DND-41 (cell line): Measurements from ENCODE around the gene MSI2.

Source experiments
- EZH2 ChIP-seq: IDR thresholded peaks from 3 replicates; pipeline ENCODE4 v1.6.1; 2012; ENCODE audit warnings: borderline replicate concordance, low read depth, mild to moderate bottlenecking, moderate library complexity, low read length, inconsistent platforms; ENCODE audit not compliant: severe bottlenecking
- TF ChIP-seq, protein P1 (sequence below): IDR thresholded peaks from 2 replicates; pipeline ENCODE4 v1.5.1; 2012; ENCODE audit warnings: borderline replicate concordance, low read length, moderate library complexity, mild to moderate bottlenecking; ENCODE audit not compliant: poor library complexity, severe bottlenecking; ENCODE audit errors: extremely low read depth

DNA sequence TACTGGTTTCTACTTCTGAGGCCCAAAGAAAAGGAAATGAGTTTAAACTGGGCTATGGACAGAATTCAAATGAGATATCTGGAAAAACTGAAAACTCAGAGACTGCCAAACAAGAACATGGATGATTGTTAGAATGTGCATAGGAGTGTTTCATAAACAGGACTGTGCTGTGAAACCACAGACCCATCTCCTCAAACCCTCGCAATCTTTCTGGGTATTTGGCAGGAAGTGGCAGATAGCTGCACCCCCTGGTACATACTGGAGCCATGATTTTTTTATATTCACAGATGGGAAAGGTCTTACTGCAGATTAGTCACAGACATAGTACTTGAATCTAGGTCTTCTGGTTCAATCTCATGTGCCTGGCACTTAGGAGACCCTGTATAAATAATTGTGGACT, 343.8 kb downstream of the MSI2 start:
- TF ChIP-seq, protein P1, sequence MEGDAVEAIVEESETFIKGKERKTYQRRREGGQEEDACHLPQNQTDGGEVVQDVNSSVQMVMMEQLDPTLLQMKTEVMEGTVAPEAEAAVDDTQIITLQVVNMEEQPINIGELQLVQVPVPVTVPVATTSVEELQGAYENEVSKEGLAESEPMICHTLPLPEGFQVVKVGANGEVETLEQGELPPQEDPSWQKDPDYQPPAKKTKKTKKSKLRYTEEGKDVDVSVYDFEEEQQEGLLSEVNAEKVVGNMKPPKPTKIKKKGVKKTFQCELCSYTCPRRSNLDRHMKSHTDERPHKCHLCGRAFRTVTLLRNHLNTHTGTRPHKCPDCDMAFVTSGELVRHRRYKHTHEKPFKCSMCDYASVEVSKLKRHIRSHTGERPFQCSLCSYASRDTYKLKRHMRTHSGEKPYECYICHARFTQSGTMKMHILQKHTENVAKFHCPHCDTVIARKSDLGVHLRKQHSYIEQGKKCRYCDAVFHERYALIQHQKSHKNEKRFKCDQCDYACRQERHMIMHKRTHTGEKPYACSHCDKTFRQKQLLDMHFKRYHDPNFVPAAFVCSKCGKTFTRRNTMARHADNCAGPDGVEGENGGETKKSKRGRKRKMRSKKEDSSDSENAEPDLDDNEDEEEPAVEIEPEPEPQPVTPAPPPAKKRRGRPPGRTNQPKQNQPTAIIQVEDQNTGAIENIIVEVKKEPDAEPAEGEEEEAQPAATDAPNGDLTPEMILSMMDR = no peak
- TF ChIP-seq EZH2 = no peak
